GM06990 (cell line): ENCODE data around the gene FAM89A.
A peak's percentile ranks its signal among the peaks of the same experiment; 100 is the strongest.

Source experiments
- DNase-seq: peaks from one replicate; pipeline ENCODE4 v3.0.0-alpha.2; 2011; ENCODE audit not compliant: insufficient read length; ENCODE audit errors: extremely low read depth
- H3K27me3 ChIP-seq: replicated peaks from 2 replicates; pipeline ENCODE4 v1.6.0; 2011; ENCODE audit warnings: low read length; ENCODE audit not compliant: control insufficient read depth, insufficient read depth
- H3K36me3 ChIP-seq: 2 replicates; pipeline ENCODE4 v1.5.1; 2011; ENCODE audit warnings: low read length; ENCODE audit not compliant: control insufficient read depth, insufficient read depth
- H3K4me3 ChIP-seq: replicated peaks from 2 replicates; pipeline ENCODE4 v1.5.1; 2011; ENCODE audit warnings: low read depth, mild to moderate bottlenecking, control low read depth, low read length
- TF ChIP-seq, protein P1 (sequence below): IDR thresholded peaks from 2 replicates; pipeline ENCODE4 v1.5.1; 2011; ENCODE audit warnings: low read length, control low read depth, mild to moderate bottlenecking, inconsistent platforms; ENCODE audit not compliant: insufficient read depth, poor library complexity, severe bottlenecking

The FAM89A gene

DNA sequence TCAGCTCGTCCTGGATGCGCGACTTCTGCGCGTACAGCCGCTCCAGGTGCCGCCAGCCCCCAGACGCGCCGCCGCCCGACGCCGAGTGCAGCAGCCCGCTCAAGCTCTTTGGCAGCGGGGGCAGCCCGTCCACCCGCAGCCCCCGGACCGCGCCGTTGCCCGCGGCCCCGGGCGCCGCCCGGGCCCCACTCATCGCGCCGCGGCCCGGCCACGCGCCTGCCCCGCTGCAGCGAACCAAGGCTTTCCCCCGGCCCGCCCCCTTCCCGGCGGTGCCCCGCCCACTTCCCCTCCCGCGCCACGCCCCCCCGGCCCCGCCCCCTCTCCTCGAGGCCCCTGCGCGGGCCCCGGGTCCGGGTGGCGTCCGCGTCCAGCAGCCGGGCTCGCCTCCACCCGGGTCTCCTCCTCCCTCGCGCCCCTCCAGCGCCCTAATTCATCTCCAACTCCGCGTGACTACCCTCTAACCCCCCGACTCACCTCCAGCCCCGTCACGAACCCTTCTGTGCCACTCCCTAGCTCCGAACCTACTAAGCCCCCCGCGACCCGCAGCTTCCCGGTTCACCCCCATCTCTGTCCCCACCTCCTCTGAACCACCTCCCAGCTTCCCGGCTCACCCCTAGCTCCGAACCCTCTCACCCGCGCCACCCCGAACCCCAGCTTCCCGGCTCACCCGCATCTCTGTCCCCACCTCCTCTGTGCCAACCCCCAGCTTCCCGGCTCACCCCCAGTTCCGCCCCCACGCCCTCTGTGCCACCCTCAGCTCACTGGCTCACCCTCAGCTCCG lies at the start of gene FAM89A:
Gene FAM89A (minus strand): TSS at position 236 of the 781 bp plus-strand sequence. CDS start 43 bp downstream, at position 193.
- DNase-seq: peak; percentile 28
- H3K36me3 ChIP-seq: no peaks in the 10 kb centered on the region
- peak within 1 kb of the TSS; percentile 57 for H3K4me3 ChIP-seq
- peaks cover 1% of the 10 kb centered on the region; the same call in 1 of the 2 replicates for H3K27me3 ChIP-seq
- TF ChIP-seq, protein P1, sequence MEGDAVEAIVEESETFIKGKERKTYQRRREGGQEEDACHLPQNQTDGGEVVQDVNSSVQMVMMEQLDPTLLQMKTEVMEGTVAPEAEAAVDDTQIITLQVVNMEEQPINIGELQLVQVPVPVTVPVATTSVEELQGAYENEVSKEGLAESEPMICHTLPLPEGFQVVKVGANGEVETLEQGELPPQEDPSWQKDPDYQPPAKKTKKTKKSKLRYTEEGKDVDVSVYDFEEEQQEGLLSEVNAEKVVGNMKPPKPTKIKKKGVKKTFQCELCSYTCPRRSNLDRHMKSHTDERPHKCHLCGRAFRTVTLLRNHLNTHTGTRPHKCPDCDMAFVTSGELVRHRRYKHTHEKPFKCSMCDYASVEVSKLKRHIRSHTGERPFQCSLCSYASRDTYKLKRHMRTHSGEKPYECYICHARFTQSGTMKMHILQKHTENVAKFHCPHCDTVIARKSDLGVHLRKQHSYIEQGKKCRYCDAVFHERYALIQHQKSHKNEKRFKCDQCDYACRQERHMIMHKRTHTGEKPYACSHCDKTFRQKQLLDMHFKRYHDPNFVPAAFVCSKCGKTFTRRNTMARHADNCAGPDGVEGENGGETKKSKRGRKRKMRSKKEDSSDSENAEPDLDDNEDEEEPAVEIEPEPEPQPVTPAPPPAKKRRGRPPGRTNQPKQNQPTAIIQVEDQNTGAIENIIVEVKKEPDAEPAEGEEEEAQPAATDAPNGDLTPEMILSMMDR: no peak

DNA sequence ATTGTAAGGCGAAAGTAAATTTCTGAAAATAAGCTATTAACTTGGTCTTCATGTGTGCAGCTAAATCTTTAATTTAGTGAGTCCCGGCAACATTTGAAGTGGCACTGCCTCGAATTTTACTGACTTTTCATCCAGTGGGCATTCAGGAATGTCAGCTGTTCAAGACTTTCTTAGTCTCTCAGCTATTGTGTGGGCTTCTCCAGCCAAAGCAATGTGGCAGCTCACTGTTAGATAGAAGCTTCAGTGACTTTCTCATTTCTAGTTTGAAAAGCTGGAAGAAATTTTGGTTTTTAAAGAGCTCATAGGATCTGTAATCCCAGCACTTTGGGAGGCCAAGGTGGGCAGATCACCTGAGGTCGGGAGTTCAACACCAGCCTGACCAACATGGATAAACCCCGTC lies 44.3 kb upstream of the FAM89A start:
- no peak for DNase-seq
- H3K27me3 ChIP-seq: no peaks in the 10 kb centered on the region

DNA sequence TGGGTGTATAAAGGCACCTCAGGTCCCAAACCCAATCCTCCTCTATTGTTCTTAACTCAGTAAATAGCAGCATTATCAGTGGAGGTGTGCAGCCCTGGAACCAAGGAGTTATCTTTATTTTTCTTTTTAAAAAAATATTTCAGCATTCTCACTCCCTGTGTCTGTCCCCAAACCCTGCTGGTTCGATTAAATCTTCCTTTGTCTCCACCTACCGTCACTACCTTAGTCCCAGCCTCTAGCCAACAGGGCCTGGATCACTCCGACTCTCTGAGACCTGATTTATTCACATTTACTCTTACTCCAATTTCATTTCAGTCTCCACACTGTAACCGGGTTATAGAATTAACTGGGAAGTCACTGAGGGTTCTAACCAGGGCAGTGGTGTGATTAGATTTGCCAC lies 39.1 kb upstream of the FAM89A start:
- DNase-seq: no peak
- no peak overlapping the region for H3K4me3 ChIP-seq

More for the DNA sequence above, 44.3 kb upstream of the FAM89A start:
- Histone ChIP-seq H3K4me3 (no peak overlapping the region), H3K36me3 (no peaks in the 10 kb centered on the region)
- TF ChIP-seq, protein P1: no peak

DNA sequence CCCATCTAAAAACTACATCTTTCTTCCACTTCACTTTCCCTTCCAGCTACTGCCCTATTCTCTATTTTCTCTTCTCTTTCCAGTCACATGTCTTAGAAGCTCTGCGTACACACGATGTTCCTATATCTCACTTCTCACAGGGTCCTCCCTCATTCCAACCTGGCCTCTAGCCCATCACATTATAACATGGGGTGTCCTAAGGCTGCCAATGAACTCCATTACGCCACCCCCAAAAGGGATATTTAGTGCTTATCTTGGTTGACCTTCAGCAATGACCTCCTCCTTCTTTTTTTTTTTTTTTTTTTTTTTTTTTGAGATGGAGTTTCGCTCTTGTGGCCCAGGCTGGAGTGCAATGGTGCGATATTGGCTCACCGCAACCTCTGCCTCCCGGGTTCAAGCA lies 38.2 kb upstream of the FAM89A start:
- DNase-seq: no peak
- TF ChIP-seq, protein P1: no peak
- Histone ChIP-seq H3K36me3 (no peaks in the 10 kb centered on the region), H3K4me3 (no peak overlapping the region), H3K27me3 (no peaks in the 10 kb centered on the region)

More for the DNA sequence above, 39.1 kb upstream of the FAM89A start:
- Histone ChIP-seq H3K27me3 (no peaks in the 10 kb centered on the region), H3K36me3 (no peaks in the 10 kb centered on the region)
- TF ChIP-seq, protein P1: no peak

DNA sequence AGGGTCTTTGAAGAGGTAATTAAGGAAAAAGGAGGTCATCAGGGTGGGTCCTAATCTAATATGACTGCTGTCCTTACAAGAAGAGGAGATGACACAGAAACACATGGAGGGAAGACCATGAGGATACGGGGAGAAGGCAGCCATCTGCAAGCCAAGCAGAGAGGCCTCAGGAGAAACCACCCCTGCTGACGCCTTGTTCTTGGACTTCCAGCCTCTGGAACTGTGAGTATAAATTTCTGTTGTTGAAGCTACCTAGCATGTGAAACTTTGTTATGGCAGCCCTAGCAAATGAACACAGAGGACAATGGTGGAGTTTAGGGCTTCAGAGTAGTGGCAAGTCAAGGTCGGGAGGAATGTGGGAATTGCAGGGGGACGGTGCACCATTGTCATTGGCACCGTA lies 36.7 kb upstream of the FAM89A start:
- no peaks in the 10 kb centered on the region for H3K36me3 ChIP-seq
- TF ChIP-seq, protein P1: no peak
- H3K4me3 ChIP-seq: no peak overlapping the region
- DNase-seq: no peak
- no peaks in the 10 kb centered on the region for H3K27me3 ChIP-seq
